Measurements from ENCODE around the gene ZEB2.

DNA sequence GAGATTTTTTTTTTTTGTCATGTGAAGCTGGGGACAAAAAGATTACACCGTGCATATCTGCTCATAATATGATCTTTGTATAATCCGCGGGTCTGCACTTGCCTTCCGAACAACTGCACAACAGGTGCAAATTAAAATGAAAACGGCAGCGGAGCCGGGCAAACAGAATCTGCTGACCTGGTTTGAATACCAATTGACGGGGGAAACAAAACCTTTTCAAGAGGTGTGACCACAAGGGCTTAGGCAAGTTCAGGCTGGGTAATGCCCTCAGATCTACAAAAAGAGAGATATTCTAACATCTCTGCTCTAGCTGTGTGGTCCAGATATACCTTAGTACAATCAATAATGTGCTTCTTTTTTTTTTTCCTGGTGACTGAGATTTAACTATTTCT lies 88.5 kb downstream of the ZEB2 start:
- TF ChIP-seq, protein P1, sequence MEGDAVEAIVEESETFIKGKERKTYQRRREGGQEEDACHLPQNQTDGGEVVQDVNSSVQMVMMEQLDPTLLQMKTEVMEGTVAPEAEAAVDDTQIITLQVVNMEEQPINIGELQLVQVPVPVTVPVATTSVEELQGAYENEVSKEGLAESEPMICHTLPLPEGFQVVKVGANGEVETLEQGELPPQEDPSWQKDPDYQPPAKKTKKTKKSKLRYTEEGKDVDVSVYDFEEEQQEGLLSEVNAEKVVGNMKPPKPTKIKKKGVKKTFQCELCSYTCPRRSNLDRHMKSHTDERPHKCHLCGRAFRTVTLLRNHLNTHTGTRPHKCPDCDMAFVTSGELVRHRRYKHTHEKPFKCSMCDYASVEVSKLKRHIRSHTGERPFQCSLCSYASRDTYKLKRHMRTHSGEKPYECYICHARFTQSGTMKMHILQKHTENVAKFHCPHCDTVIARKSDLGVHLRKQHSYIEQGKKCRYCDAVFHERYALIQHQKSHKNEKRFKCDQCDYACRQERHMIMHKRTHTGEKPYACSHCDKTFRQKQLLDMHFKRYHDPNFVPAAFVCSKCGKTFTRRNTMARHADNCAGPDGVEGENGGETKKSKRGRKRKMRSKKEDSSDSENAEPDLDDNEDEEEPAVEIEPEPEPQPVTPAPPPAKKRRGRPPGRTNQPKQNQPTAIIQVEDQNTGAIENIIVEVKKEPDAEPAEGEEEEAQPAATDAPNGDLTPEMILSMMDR (IDR thresholded peaks at IDR 0.05; ENCODE audit: control extremely low read depth in 1 of 3, insufficient read depth in 1 of 3, low read depth in 1 of 3, low read length in 3 of 3), result no peak
- TF ChIP-seq CREB1 (IDR thresholded peaks at IDR 0.05) (no peak), POLR2AphosphoS5 (IDR thresholded peaks at IDR 0.05; ENCODE audit: low read depth, low read length) (no peak), KDM1A (IDR thresholded peaks at IDR 0.05; ENCODE audit: borderline replicate concordance, low read length) (no peak), POLR2A (IDR thresholded peaks at IDR 0.05; ENCODE audit: control extremely low read depth in 1 of 2, low read depth in 2 of 2, low read length in 2 of 2) (no peak), USF2 (IDR thresholded peaks at IDR 0.05; ENCODE audit: low read length) (no peak), SIN3A (conservative IDR thresholded peaks at IDR 0.05 in 1 of 2, IDR thresholded peaks at IDR 0.05 in 1 of 2; ENCODE audit: low read depth in 1 of 2, low read length in 2 of 2) (no peak), YY1 (IDR thresholded peaks at IDR 0.05; ENCODE audit: low read depth, low read length) (no peak), JUND (IDR thresholded peaks at IDR 0.05; ENCODE audit: low read length) (no peak), EP300 (IDR thresholded peaks at IDR 0.05; ENCODE audit: borderline replicate concordance in 1 of 2, low read depth in 2 of 2, low read length in 2 of 2) (no peak)
- TF ChIP-seq, protein P2, sequence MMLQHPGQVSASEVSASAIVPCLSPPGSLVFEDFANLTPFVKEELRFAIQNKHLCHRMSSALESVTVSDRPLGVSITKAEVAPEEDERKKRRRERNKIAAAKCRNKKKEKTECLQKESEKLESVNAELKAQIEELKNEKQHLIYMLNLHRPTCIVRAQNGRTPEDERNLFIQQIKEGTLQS (IDR thresholded peaks at IDR 0.05; ENCODE audit: insufficient read depth, low read depth, low read length), result no peak
